Mucosa of descending colon (tissue), 3 donors: ENCODE data around the gene FSCN2. TPM values are rescaled to one million over a fixed set of nuclear protein-coding genes. Genes with fewer than 3 reads are reported as not detected.

Experiments
- ATAC-seq: fragments of 200-7000 bp; cut with Tn5 transposase; one replicate; pipeline ENCODE4 v1.9.1; 2020; ENCODE audit warnings: mild to moderate bottlenecking, moderate library complexity
- DNase-seq, 3 donors: peaks; one replicate each; pipeline ENCODE4 v3.0.0-alpha.2; 2020
- H3K36me3 ChIP-seq: fragments of 200-600 bp; one replicate; pipeline ENCODE4 v1.8.0; 2021; ENCODE audit warnings: low read depth, mild to moderate bottlenecking
- H3K4me1 ChIP-seq: fragments of 200-600 bp; one replicate; pipeline ENCODE4 v1.8.0; 2021; ENCODE audit warnings: low read depth, mild to moderate bottlenecking
- H3K4me3 ChIP-seq: fragments of 200-600 bp; one replicate; pipeline ENCODE4 v1.8.0; 2021; ENCODE audit warnings: mild to moderate bottlenecking
- H3K9me3 ChIP-seq: fragments of 200-600 bp; one replicate; pipeline ENCODE4 v1.8.0; 2021; ENCODE audit warnings: mild to moderate bottlenecking
- intact Hi-C, 2 donors: fragments of 100-400 bp; cut with DNase I in 1 of 2; cut with micrococcal nuclease in 1 of 2; formaldehyde crosslinking; loops; one replicate each; pipeline versions ENCODE4 v1.11.0 to v1.11.1; 2022; cut with DNase I, micrococcal nuclease
- total RNA-seq, 3 donors: library from RNA; stranded (reverse); fragmentation: NEBNext Ultra II Directional in 2 of 3; extraction: Animal tissue kit (Norgen Biotek cat#: 25700) in 2 of 3; gene quantifications; one replicate each; pipeline versions ENCODE4 v1.2.1 to v1.2.4, GENCODE V29; 2021 to 2023
- TF ChIP-seq, protein P1 (sequence below): fragments of 200-600 bp; IDR thresholded peaks from one replicate; pipeline ENCODE4 v1.8.0; 2022; ENCODE audit warnings: antibody characterized with exemption, mild to moderate bottlenecking
- donor health status: DM: no; HTN: no; CAD: no; lungs with moderate emphysema.
- donor health status: DM: no; HTN: no; CAD: no.
- donor health status: DM: no; HTN: yes; CAD: no.

The FSCN2 gene
- total RNA-seq, 3 donors from 2014 or later = 1.6 to 4.0 (median 2.5) TPM

DNA sequence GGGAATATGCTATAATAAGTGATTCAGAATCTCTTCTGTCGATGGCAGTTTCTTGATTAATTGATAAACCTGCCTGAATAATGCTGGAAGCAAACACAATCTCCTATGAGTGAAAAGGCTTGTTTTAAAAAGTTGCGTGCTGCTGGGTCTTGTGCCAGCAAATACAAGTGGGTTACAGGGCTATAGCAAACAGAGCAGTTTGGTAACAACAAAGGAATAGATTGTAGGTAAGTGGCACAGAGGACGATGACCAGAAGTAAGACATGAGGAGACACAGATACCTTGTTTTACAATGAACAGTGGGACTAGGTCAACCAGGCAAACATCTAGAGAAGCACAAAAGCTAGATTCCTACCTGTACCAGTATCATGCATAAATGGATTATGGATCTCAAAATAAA, 47.7 kb downstream of the FSCN2 start:
- no peaks in the 10 kb centered on the region for H3K4me1 ChIP-seq
- H3K9me3 ChIP-seq = no peaks in the 10 kb centered on the region
- H3K4me3 ChIP-seq = no peak overlapping the region
- no peak for DNase-seq
- no peak for ATAC-seq
- TF ChIP-seq, protein P1, sequence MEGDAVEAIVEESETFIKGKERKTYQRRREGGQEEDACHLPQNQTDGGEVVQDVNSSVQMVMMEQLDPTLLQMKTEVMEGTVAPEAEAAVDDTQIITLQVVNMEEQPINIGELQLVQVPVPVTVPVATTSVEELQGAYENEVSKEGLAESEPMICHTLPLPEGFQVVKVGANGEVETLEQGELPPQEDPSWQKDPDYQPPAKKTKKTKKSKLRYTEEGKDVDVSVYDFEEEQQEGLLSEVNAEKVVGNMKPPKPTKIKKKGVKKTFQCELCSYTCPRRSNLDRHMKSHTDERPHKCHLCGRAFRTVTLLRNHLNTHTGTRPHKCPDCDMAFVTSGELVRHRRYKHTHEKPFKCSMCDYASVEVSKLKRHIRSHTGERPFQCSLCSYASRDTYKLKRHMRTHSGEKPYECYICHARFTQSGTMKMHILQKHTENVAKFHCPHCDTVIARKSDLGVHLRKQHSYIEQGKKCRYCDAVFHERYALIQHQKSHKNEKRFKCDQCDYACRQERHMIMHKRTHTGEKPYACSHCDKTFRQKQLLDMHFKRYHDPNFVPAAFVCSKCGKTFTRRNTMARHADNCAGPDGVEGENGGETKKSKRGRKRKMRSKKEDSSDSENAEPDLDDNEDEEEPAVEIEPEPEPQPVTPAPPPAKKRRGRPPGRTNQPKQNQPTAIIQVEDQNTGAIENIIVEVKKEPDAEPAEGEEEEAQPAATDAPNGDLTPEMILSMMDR = no peak
- intact Hi-C loops = no loop called here
- H3K36me3 ChIP-seq = peaks cover 10% of the 10 kb centered on the region

DNA sequence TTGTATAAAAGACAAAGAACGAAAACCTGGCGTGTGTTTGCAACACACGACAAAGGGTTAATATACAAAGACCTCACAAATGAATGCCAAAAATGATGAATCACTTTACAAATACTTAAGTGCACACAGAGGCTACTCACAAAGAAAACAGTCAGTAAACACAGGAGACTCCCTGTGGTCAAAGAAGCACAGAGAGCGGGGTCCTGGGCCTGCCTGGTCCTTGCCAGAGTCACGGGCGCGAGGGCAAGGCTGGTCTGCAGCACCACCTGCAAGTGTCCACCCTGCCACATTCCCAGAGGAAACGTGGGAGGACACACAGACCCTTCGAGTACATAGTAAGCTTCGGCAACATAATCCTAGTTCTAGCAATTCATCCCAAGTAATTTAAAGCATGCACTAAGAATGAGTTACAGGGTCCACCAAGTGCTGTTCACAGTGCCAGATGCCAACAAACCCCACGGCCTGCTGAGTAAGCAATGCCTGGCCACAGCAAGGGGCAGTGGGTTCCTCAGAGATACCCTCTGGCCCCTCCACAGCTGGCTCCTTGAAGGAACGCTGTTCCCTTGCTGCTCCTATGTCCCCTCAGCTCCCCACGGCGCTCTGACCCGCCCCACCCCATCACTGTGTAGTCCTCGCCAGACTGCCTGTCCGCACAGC, 48.6 kb downstream of the FSCN2 start:
- TF ChIP-seq, protein P1 = no peak
- Histone ChIP-seq H3K36me3 (peaks cover 5% of the 10 kb centered on the region), H3K4me3 (no peak overlapping the region), H3K4me1 (no peaks in the 10 kb centered on the region), H3K9me3 (no peaks in the 10 kb centered on the region)
- intact Hi-C loops = no loop called here
- ATAC-seq (peak; percentile 20), DNase-seq (no peak)

DNA sequence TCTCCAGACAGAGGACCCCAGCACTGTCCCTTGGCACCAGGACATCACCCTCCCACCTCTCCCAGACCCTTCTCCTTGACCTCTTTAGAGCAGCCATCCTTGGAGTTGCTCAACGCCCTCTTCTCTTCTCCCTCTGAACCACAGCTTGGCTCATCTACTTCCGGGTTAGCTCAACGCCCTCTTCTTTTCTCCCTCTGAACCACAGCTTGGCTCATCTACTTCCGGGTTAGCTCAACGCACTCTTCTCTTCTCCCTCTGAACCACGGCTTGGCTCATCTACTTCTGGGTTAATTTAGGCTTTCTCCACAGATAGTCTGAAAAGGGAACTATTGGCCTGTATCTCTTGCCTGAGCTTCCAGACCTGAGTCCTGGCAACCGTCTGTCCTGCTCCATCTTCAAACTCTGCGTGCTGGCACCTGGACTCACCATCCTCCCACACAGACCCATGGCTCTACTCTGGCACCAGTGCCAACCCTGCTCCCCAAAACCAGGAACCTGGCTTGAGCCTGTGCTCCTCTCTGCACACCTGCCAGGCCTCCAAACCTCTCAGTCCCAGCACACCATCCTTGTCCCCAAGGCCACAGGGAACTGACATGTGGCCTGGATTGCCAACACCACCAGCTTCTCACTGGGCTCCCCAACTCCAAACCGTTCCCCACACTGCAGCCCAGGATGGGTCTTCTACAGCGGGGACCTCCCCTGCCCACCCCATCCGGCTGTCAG, 49.3 kb downstream of the FSCN2 start:
- Histone ChIP-seq H3K36me3 (no peaks in the 10 kb centered on the region), H3K9me3 (no peaks in the 10 kb centered on the region), H3K4me3 (no peak overlapping the region), H3K4me1 (no peaks in the 10 kb centered on the region)
- ATAC-seq (peak; percentile 19), DNase-seq (no peak)
- intact Hi-C loops = no loop called here
- TF ChIP-seq, protein P1 = no peak

DNA sequence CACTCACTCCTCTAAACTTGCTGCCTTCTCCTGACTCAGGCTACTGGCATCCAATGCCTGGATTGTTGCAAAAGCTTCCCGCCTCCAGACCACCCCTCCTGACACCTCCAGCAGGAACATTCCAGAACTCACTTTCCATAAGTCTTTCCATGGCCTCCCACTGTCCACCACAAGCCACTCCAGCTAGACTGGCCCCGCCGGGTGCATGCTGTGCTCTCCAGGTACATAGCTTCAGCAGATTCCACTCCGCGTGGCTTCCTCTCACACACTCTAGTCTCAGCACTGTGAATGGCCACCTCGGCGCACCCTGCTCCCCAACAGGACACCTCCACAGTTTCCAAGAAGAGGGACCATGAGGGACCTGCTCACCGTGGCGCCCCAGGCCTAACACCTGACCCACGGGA, 49.9 kb downstream of the FSCN2 start:
- no peaks in the 10 kb centered on the region for H3K9me3 ChIP-seq
- no peak overlapping the region for H3K4me3 ChIP-seq
- no peaks in the 10 kb centered on the region for H3K36me3 ChIP-seq
- no peak for ATAC-seq
- no peaks in the 10 kb centered on the region for H3K4me1 ChIP-seq
- no peak for DNase-seq
- intact Hi-C loops = no loop called here
- TF ChIP-seq, protein P1 = no peak

DNA sequence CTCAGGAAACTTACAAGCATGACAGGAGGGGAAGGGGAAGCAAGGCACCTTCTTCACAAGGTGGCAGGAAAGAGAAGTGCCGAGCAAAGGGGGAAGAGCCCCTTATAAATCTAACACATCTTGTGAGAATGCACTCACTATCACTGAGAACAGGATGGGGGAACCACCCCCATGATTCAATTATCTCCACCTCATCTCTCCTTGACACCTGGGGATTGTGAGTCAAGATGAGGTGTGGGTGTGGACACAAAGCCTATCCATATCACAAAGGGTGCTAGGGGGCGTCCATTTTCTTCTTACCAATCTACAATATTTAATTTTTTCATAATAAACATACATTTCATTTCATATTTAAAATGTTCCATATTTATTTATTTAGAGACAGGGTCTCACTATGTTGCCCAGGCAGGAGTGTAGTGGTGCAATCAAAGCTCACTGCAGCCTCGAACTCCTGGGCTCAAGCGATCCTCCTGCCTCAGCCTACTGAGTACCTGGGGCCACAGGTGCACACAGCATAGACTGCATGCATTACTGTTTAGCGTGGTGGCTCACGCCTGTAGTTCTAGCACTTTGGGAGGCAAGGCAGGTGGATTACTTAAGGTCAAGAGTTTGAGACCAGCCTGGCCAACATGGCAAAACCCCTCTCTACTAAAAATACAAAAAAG, 50.5 kb downstream of the FSCN2 start:
- Histone ChIP-seq H3K4me3 (no peak overlapping the region), H3K9me3 (no peaks in the 10 kb centered on the region), H3K36me3 (no peaks in the 10 kb centered on the region), H3K4me1 (no peaks in the 10 kb centered on the region)
- DNase-seq (no peak), ATAC-seq (no peak)
- intact Hi-C loops = no loop called here
- TF ChIP-seq, protein P1 = no peak
